Prostate gland (tissue), 2 donors: ENCODE results near the gene NOC2L.

Experiments
- CTCF ChIP-seq, 4 experiments: fragments of 200-600 bp in 2 of 4; fragments of 450-650 bp in 2 of 4; sonication (generic) in 2 of 4; IDR thresholded peaks; 1 replicate in 3 of 4; 2 replicates in 1 of 4; pipeline ENCODE4 v1.5.1; 2016 to 2019; ENCODE audit warnings: antibody characterized with exemption in 4 of 4, mild to moderate bottlenecking in 2 of 4, moderate library complexity in 2 of 4
- POLR2A ChIP-seq: fragments of 450-650 bp; IDR thresholded peaks from one replicate; pipeline ENCODE4 v1.6.1; 2016; ENCODE audit warnings: antibody characterized with exemption, mild to moderate bottlenecking

GRCh38 chr1:1004420-1004779, 45.3 kb upstream of the NOC2L start:
- no peak for TF ChIP-seq CTCF (IDR thresholded peaks at IDR 0.05)
- no peak for TF ChIP-seq POLR2A
